Measurements from ENCODE around the gene SMNDC1.

- TF ChIP-seq CTCF (IDR thresholded peaks at IDR 0.05; ENCODE audit: low read depth, low read length, missing input control), result no peak
- TF ChIP-seq TAF1 (conservative IDR thresholded peaks at IDR 0.05), result no peak
- no peak for TF ChIP-seq RAD21 (IDR thresholded peaks at IDR 0.05)
- TF ChIP-seq MAX (IDR thresholded peaks at IDR 0.05), result no peak
- TF ChIP-seq SP1 (IDR thresholded peaks at IDR 0.05), result no peak
- TF ChIP-seq ATF3 (IDR thresholded peaks at IDR 0.05), result no peak
- no peak for TF ChIP-seq NR2F2 (IDR thresholded peaks at IDR 0.05)
- no peak for TF ChIP-seq HNF4G (IDR thresholded peaks at IDR 0.05)
- no peak for TF ChIP-seq REST (IDR thresholded peaks at IDR 0.05)
- no peak for TF ChIP-seq YY1 (IDR thresholded peaks at IDR 0.05)
- TF ChIP-seq EGR1 (IDR thresholded peaks at IDR 0.05; ENCODE audit: low read depth in 2 of 2), result no peak
These were observed 19.6 kb upstream of the SMNDC1 start for GRCh38 chr10:110324201-110324804.

Data from liver (tissue), 3 donors.